ENCODE measurements around the gene P2RX6.
"Not testable (repeated sequence)": the region's sequence is repeated elsewhere in the genome, so short reads cannot be mapped to it uniquely, and the experiment has no call there.

The P2RX6 gene

GRCh38 chr22:21034989-21035388, 20.0 kb downstream of the P2RX6 start:
- DNase-seq, result no peak

GRCh38 chr22:21038405-21038804, 23.4 kb downstream of the P2RX6 start:
- DNase-seq, result no peak

GRCh38 chr22:21039158-21039557, 24.2 kb downstream of the P2RX6 start:
- DNase-seq, result not testable (repeated sequence)

GRCh38 chr22:21041937-21042336, 27.0 kb downstream of the P2RX6 start:
- DNase-seq, result no peak

GRCh38 chr22:21042978-21043859, 28.3 kb downstream of the P2RX6 start:
- DNase-seq, result no peak

GRCh38 chr22:21043860-21044535, 29.0 kb downstream of the P2RX6 start:
- no peak for DNase-seq

GRCh38 chr22:21044931-21045584, 30.1 kb downstream of the P2RX6 start:
- DNase-seq, result no peak

GRCh38 chr22:21045585-21046294, 30.8 kb downstream of the P2RX6 start, which contains the start of gene LRRC74B:
Gene LRRC74B, plus strand, starts transcription at chr22:21045946. Its CDS starts 41 bp downstream, at chr22:21045987.
- DNase-seq, result peak; percentile 98

- no peak for DNase-seq
Measured at GRCh38 chr22:21047035-21047661, 32.2 kb downstream of the P2RX6 start.

- DNase-seq, result no peak
Measured at GRCh38 chr22:21047730-21048129, 32.8 kb downstream of the P2RX6 start.

GRCh38 chr22:21048448-21048847, 33.5 kb downstream of the P2RX6 start:
- not testable (repeated sequence) for DNase-seq

- not testable (repeated sequence) for DNase-seq
Measured at GRCh38 chr22:21048965-21049364, 34.0 kb downstream of the P2RX6 start.

- no peak for DNase-seq
Measured at GRCh38 chr22:21051145-21051830, 36.3 kb downstream of the P2RX6 start.

- no peak for DNase-seq
Measured at GRCh38 chr22:21051831-21052400, 37.0 kb downstream of the P2RX6 start.

- DNase-seq, result no peak
Measured at GRCh38 chr22:21052715-21053459, 37.9 kb downstream of the P2RX6 start.

- DNase-seq, result no peak
Measured at GRCh38 chr22:21054046-21054713, 39.2 kb downstream of the P2RX6 start.

- no peak for DNase-seq
Measured at GRCh38 chr22:21054714-21055563, 40.0 kb downstream of the P2RX6 start.

- no peak for DNase-seq
Measured at GRCh38 chr22:21055564-21055834, 40.5 kb downstream of the P2RX6 start.

GRCh38 chr22:21055880-21056319, 40.9 kb downstream of the P2RX6 start:
- no peak for DNase-seq

Measured in retina (tissue), 1 donor.